Endothelial cell of umbilical vein (primary cell): ENCODE results near the gene CNTNAP1.

Experiments
- CTCF ChIP-seq, 2 donors: IDR thresholded peaks; 1 replicate in 1 of 2; 2 replicates in 1 of 2; pipeline ENCODE4 v1.5.1; 2011; ENCODE audit warnings: low read length in 2 of 2, mild to moderate bottlenecking in 2 of 2, moderate library complexity in 2 of 2, control low read depth in 1 of 2, inconsistent platforms in 1 of 2, low read depth in 1 of 2; ENCODE audit not compliant: insufficient read depth in 1 of 2; ENCODE audit errors: extremely low read depth in 1 of 2
- EZH2 ChIP-seq: IDR thresholded peaks from 2 replicates; pipeline ENCODE4 v1.6.1; 2012; ENCODE audit warnings: borderline replicate concordance, low read depth, mild to moderate bottlenecking, moderate library complexity, low read length, inconsistent platforms; ENCODE audit not compliant: severe bottlenecking
- FOS ChIP-seq: IDR thresholded peaks from 2 replicates; pipeline ENCODE4 v1.6.1; 2011; ENCODE audit warnings: mild to moderate bottlenecking, low read length, moderate library complexity, borderline replicate concordance; ENCODE audit not compliant: insufficient read depth
- POLR2A ChIP-seq: IDR thresholded peaks from 2 replicates; pipeline ENCODE4 v1.6.1; 2012; ENCODE audit warnings: low read depth, mild to moderate bottlenecking, control low read depth, low read length
- POLR2AphosphoS5 ChIP-seq: IDR thresholded peaks from 2 replicates; pipeline ENCODE4 v1.6.1; 2012; ENCODE audit warnings: low read depth, mild to moderate bottlenecking, control low read depth, low read length, moderate library complexity; ENCODE audit not compliant: insufficient read depth

- TF ChIP-seq CTCF (IDR thresholded peaks at IDR 0.05; ENCODE audit: extremely low read depth in 1 of 2, insufficient read depth in 1 of 2, low read depth in 1 of 2, low read length in 2 of 2) (no peak), EZH2 (no peak), POLR2A (no peak), POLR2AphosphoS5 (no peak), FOS (no peak)
Measured at GRCh38 chr17:42675965-42676423, 6.3 kb upstream of the CNTNAP1 start.
